Duodenal mucosa (tissue), 2 donors: ENCODE measurements around the gene CFAP410.
A peak's percentile ranks its signal among the peaks of the same experiment; 100 is the strongest.

ENCODE experiments used
- H3K27ac ChIP-seq: one replicate; pipeline ENCODE4 v1.7.0; 2013; ENCODE audit warnings: low read depth, low read length
- H3K27me3 ChIP-seq, 2 donors: one replicate each; pipeline ENCODE4 v1.7.0; 2013; ENCODE audit warnings: low read length in 2 of 2, control low read depth in 1 of 2; ENCODE audit not compliant: insufficient read depth in 2 of 2, control insufficient read depth in 1 of 2
- H3K36me3 ChIP-seq, 2 donors: one replicate each; pipeline ENCODE4 v1.7.0; 2013; ENCODE audit warnings: low read length in 2 of 2, control low read depth in 1 of 2; ENCODE audit not compliant: insufficient read depth in 2 of 2, control insufficient read depth in 1 of 2
- H3K4me1 ChIP-seq, 2 donors: one replicate each; pipeline ENCODE4 v1.7.0; 2013; ENCODE audit warnings: low read length in 2 of 2, control low read depth in 1 of 2; ENCODE audit not compliant: insufficient read depth in 2 of 2, control insufficient read depth in 1 of 2
- H3K4me3 ChIP-seq, 2 donors: one replicate each; pipeline ENCODE4 v1.7.0; 2013; ENCODE audit warnings: low read length in 2 of 2, low read depth in 1 of 2
- H3K9ac ChIP-seq, 2 donors: one replicate each; pipeline ENCODE4 v1.7.0; 2013; ENCODE audit warnings: low read length in 2 of 2, low read depth in 1 of 2
- H3K9me3 ChIP-seq, 2 donors: one replicate each; pipeline ENCODE4 v1.7.0; 2013; ENCODE audit warnings: low read length in 2 of 2, control low read depth in 1 of 2; ENCODE audit not compliant: control insufficient read depth in 1 of 2

CFAP410 gene

GRCh38 chr21:44337941-44338895 lies 972 bp downstream of the CFAP410 start:
- Histone ChIP-seq H3K36me3 (peaks cover 4 to 14% of the 10 kb centered on the region in 2 donors), H3K4me3 (peak overlapping the region; percentile 23 to 71), H3K4me1 (peaks cover 14% of the 10 kb centered on the region in 2 donors), H3K9me3 (no peaks in the 10 kb centered on the region), H3K27ac (peak overlapping the region; percentile 3), H3K27me3 (no peaks in the 10 kb centered on the region), H3K9ac (peak overlapping the region; percentile 7 to 48)

- no peaks in the 10 kb centered on the region for H3K27me3 ChIP-seq
- no peaks in the 10 kb centered on the region for H3K9me3 ChIP-seq
- no peak overlapping the region for H3K9ac ChIP-seq
- H3K4me3 ChIP-seq = no peak overlapping the region
- peaks cover 4 to 14% of the 10 kb centered on the region in 2 donors for H3K36me3 ChIP-seq
- H3K27ac ChIP-seq = peak overlapping the region; percentile 3
- H3K4me1 ChIP-seq = peaks cover 14% of the 10 kb centered on the region in 2 donors
Measured at GRCh38 chr21:44337449-44337848, 1.7 kb downstream of the CFAP410 start.

DNA sequence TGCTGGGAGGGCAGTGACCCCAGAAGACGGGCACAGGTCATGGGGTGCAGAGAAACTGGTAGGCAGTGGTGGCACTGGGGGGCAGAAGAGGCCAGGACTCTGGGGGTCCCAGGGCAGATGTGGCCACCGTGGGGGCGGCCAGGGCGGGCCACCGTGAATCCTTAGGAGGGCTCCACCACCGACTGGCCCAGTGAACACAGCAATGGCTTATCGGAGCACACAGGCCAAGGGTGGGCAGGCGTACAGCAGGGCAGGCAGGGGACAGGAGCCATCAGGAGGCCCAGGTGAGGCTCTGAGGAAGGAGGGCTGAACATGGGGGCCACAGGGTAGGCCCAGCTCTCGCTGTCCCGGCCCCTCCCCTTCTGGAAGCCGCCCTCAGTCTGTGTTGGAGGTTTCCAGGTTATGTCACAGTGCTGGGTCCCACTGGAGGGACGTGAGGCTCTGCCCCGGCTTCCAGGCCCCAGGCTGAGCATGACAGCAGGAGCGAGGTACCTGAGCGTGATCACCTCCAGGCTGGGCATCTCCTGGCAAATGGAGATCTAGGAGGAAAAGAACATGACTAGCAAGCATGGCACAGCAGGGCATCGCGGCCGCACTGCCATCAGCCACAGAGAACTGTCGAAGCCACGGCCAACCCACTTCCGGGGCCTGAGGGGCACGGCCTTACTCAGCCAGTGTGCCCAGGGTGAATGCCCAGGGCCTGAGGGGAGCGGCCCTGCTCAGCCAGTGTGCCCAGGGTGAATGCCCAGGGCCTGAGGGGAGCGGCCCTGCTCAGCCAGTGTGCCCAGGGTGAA lies 3.7 kb downstream of the CFAP410 start:
- Histone ChIP-seq H3K4me1 (peaks cover 14% of the 10 kb centered on the region in 2 donors), H3K9ac (no peak overlapping the region), H3K27ac (no peak overlapping the region), H3K27me3 (no peaks in the 10 kb centered on the region), H3K9me3 (no peaks in the 10 kb centered on the region), H3K36me3 (peaks cover 4 to 18% of the 10 kb centered on the region in 2 donors), H3K4me3 (no peak overlapping the region)

- Histone ChIP-seq H3K36me3 (peaks cover 4 to 18% of the 10 kb centered on the region in 2 donors), H3K4me3 (no peak overlapping the region), H3K27me3 (no peaks in the 10 kb centered on the region), H3K9me3 (no peaks in the 10 kb centered on the region), H3K27ac (no peak overlapping the region), H3K4me1 (peaks cover 5 to 8% of the 10 kb centered on the region in 2 donors), H3K9ac (no peak overlapping the region)
Measured at GRCh38 chr21:44334329-44335030, 4.7 kb downstream of the CFAP410 start.

DNA sequence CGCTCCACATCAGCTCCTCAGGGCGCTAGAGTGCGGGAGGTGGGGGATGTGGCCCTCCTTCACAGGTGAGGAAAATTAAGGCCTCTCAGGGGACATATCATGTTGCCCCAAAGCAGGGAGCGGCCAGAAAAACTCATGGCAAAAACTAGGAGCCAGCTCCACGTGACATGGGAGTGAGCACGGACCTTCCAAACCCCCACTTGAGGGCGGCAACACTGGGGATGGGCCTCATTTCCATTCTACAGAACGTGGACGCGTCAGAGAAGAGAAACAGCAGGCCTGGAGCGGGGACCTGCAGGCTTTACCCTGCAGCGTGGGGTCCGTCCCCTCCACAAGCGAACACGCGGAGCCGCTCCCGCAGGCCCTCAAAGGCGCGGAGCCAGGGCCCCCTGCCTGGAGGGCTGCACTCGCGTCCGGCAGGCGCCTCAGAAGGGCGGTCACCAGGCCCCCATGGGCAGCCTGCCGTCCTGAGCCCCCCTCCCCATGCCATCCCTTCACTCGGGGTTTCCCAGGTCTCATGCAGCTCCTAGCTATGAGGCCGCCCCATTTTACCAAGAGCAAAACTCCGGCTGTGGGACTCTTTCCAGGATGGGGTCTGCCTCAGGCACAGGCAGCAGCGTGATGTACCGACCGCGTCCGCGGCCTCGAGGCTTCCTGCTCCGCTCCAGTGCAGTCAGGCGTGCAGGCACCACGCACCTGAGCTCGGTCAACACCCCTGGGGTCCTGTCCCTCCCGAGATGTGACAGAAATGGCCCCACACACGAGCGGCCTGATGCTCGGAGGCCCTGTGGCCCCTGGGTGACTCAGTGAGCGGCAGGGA lies 5.5 kb downstream of the CFAP410 start:
- peaks cover 4 to 18% of the 10 kb centered on the region in 2 donors for H3K36me3 ChIP-seq
- H3K27ac ChIP-seq = no peak overlapping the region
- H3K27me3 ChIP-seq = no peaks in the 10 kb centered on the region
- H3K9me3 ChIP-seq = no peaks in the 10 kb centered on the region
- H3K4me1 ChIP-seq = peaks cover 5 to 8% of the 10 kb centered on the region in 2 donors
- no peak overlapping the region for H3K4me3 ChIP-seq
- no peak overlapping the region for H3K9ac ChIP-seq

DNA sequence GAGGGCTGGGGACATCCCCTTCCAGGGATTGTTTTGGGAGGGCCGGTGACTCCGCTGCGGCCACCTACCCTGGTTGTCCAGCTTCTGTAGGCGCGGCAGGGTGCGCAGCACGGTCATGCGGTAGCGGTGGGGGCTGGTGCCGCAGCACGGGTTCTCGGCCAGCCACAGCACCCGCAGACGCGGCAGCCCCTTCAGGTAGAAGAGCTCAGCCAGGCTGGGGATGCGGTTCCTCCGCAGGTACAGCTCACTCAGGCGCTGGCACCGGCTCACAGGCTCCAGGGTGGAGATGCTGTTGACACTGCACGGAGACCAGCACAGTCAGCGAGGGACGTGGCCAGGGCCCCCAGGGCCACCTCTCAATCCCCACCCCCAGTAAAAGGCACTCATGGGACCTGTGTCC lies 6.2 kb downstream of the CFAP410 start:
- peaks cover 4 to 18% of the 10 kb centered on the region in 2 donors for H3K36me3 ChIP-seq

GRCh38 chr21:44332383-44332782 lies 6.8 kb downstream of the CFAP410 start:
- H3K9ac ChIP-seq = no peak overlapping the region
- no peaks in the 10 kb centered on the region for H3K9me3 ChIP-seq
- no peak overlapping the region for H3K27ac ChIP-seq
- no peaks in the 10 kb centered on the region for H3K27me3 ChIP-seq
- no peaks in the 10 kb centered on the region for H3K4me1 ChIP-seq
- peaks cover 7 to 21% of the 10 kb centered on the region in 2 donors for H3K36me3 ChIP-seq
- no peak overlapping the region for H3K4me3 ChIP-seq

More for the DNA sequence above, 6.2 kb downstream of the CFAP410 start:
- H3K27ac ChIP-seq = no peak overlapping the region
- H3K9me3 ChIP-seq = no peaks in the 10 kb centered on the region
- H3K27me3 ChIP-seq = no peaks in the 10 kb centered on the region
- peaks cover under 1 to 4% of the 10 kb centered on the region in 2 donors for H3K4me1 ChIP-seq
- H3K9ac ChIP-seq = no peak overlapping the region
- H3K4me3 ChIP-seq = no peak overlapping the region

DNA sequence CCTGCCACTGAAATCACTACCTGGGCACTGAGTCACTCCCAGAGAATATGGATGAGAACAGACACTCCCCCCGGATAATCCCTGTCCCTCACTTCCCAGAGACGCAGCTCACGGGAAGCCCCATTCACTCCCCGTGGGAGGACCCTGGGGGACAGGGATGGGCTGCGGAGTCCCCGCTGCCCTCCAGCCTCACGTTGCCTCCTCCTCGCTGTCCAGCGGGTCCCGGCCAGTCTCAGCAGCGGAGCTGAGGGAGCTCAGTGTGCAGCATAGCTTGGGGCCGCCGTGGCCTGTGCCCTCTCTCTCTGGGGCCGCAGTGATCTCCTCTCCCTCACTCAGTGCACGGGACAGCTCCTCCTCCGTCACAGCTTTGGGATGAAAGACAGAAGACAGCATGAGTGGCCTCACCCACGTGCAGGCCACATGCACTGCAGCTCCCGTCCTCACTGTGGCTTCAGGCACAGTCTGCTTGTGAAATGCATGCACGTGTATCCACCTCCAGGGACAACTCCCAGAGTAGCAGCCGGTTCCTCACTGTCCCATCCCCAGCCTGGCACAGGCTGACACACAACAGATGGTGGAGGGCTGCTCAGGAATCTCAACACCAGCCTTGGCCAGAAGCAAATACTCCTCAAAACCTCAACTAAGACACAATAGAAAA lies 7.4 kb downstream of the CFAP410 start:
- H3K9ac ChIP-seq = no peak overlapping the region
- H3K27me3 ChIP-seq = no peaks in the 10 kb centered on the region
- H3K4me1 ChIP-seq = no peaks in the 10 kb centered on the region
- H3K9me3 ChIP-seq = no peaks in the 10 kb centered on the region
- no peak overlapping the region for H3K27ac ChIP-seq
- H3K4me3 ChIP-seq = no peak overlapping the region
- peaks cover 9 to 25% of the 10 kb centered on the region in 2 donors for H3K36me3 ChIP-seq

DNA sequence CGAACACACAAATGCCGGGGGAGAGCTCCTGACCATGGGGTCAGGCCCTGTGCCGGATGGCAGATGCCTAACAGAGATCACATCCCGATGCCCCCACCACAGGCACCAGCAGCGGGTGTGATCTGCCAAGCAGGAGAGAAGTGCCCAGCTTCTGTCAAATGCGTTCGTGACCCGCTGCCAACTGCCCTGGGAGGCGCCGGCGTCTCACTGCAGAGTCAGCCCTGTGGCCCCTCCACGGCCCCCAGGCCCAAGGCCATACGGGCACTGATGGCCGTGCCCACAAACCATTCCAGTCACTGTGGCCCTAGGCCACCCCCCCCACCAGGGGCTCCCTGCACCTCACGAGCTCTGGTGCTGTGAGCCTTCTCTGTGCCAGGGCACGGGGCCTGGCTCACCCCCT lies 8.0 kb downstream of the CFAP410 start:
- Histone ChIP-seq H3K36me3 (peaks cover 9 to 25% of the 10 kb centered on the region in 2 donors), H3K4me3 (no peak overlapping the region), H3K9me3 (no peaks in the 10 kb centered on the region), H3K27ac (no peak overlapping the region), H3K27me3 (no peaks in the 10 kb centered on the region), H3K4me1 (no peaks in the 10 kb centered on the region), H3K9ac (no peak overlapping the region)
